ENCODE results near the gene RAP1GDS1. TPM values are rescaled to one million over a fixed set of nuclear protein-coding genes. Genes with fewer than 3 reads are reported as not detected.

The RAP1GDS1 gene
- total RNA-seq, 1 donor from 2014 or later, result 64.5 TPM

- H3K27ac Mint-ChIP-seq (ENCODE audit: unreplicated experiment), result no peak overlapping the region
- Histone ChIP-seq H3K4me1 (ENCODE audit: insufficient read depth, low read length) (no peaks in the 10 kb centered on the region), H3K79me2 (ENCODE audit: insufficient read depth, low read length) (no peaks in the 10 kb centered on the region), H3K4me2 (ENCODE audit: low read length) (no peak overlapping the region), H3K27ac (ENCODE audit: low read depth, low read length) (no peak overlapping the region), H3K27me3 (ENCODE audit: insufficient read depth, low read length) (no peaks in the 10 kb centered on the region), H3K4me3 (ENCODE audit: insufficient read depth, low read depth, low read length) (no peak overlapping the region), H2AFZ (ENCODE audit: low read depth, low read length) (no peak overlapping the region), H4K20me1 (ENCODE audit: insufficient read depth, low read length) (no peaks in the 10 kb centered on the region), H3K9me3 (ENCODE audit: insufficient read depth, low read depth, low read length) (no peaks in the 10 kb centered on the region), H3K36me3 (ENCODE audit: insufficient read depth, low read length) (no peaks in the 10 kb centered on the region), H3K9ac (ENCODE audit: low read length) (no peak overlapping the region)
- H3K9me3 Mint-ChIP-seq (ENCODE audit: unreplicated experiment), result no peaks in the 10 kb centered on the region
- no peaks in the 10 kb centered on the region for H3K4me1 Mint-ChIP-seq (ENCODE audit: low read depth, unreplicated experiment)
- DNase-seq (ENCODE audit: low read depth) (no peak), FAIRE-seq (no peak)
- no peaks in the 10 kb centered on the region for H3K27me3 Mint-ChIP-seq (ENCODE audit: low read depth, unreplicated experiment)
- no peak overlapping the region for H3K4me3 Mint-ChIP-seq (ENCODE audit: unreplicated experiment)
- TF ChIP-seq CTCF (IDR thresholded peaks at IDR 0.05; ENCODE audit: insufficient read depth, low read depth, low read length) (no peak), EZH2 (IDR thresholded peaks at IDR 0.05; ENCODE audit: insufficient read depth, low read length) (no peak)
- peaks cover 2% of the 10 kb centered on the region for H3K36me3 Mint-ChIP-seq (ENCODE audit: low read depth, unreplicated experiment)
Measured at GRCh38 chr4:98253499-98253898, 7.7 kb upstream of the RAP1GDS1 start.

GRCh38 chr4:98260047-98260578 is 1.1 kb upstream of the RAP1GDS1 start:
- Histone ChIP-seq H3K27ac (ENCODE audit: low read depth, low read length) (peak overlapping the region; percentile 95), H3K36me3 (ENCODE audit: insufficient read depth, low read length) (no peaks in the 10 kb centered on the region), H2AFZ (ENCODE audit: low read depth, low read length) (peak overlapping the region; percentile 94), H3K9me3 (ENCODE audit: insufficient read depth, low read depth, low read length) (no peaks in the 10 kb centered on the region), H3K27me3 (ENCODE audit: insufficient read depth, low read length) (no peaks in the 10 kb centered on the region), H3K4me1 (ENCODE audit: insufficient read depth, low read length) (peaks cover 12% of the 10 kb centered on the region), H3K4me2 (ENCODE audit: low read length) (peak overlapping the region; percentile 97), H3K9ac (ENCODE audit: low read length) (peak overlapping the region; percentile 97), H4K20me1 (ENCODE audit: insufficient read depth, low read length) (peaks cover 27% of the 10 kb centered on the region), H3K79me2 (ENCODE audit: insufficient read depth, low read length) (peaks cover 50% of the 10 kb centered on the region), H3K4me3 (ENCODE audit: insufficient read depth, low read depth, low read length) (peak overlapping the region; percentile 89)
- TF ChIP-seq CTCF (IDR thresholded peaks at IDR 0.05; ENCODE audit: insufficient read depth, low read depth, low read length), result no peak
- no peak for TF ChIP-seq EZH2 (IDR thresholded peaks at IDR 0.05; ENCODE audit: insufficient read depth, low read length)
- Mint-ChIP-seq H3K27ac (ENCODE audit: unreplicated experiment) (peak overlapping the region; percentile 94), H3K9me3 (ENCODE audit: unreplicated experiment) (no peaks in the 10 kb centered on the region), H3K27me3 (ENCODE audit: low read depth, unreplicated experiment) (no peaks in the 10 kb centered on the region), H3K4me1 (ENCODE audit: low read depth, unreplicated experiment) (peaks cover 14% of the 10 kb centered on the region), H3K4me3 (ENCODE audit: unreplicated experiment) (peak overlapping the region; percentile 94), H3K36me3 (ENCODE audit: low read depth, unreplicated experiment) (no peaks in the 10 kb centered on the region)
- no peak for FAIRE-seq
- DNase-seq (ENCODE audit: low read depth), result peak; percentile 11

All from astrocyte (in vitro differentiated cells and primary cell).